HG03460 (cell line): ENCODE data around the gene RNF225.
"Not testable (repeated sequence)": the region's sequence is repeated elsewhere in the genome, so short reads cannot be mapped to it uniquely, and the experiment has no call there.

Experiments used
- ATAC-seq: cut with Tn5 transposase; IDR thresholded peaks from one replicate; pipeline ENCODE4 v1.9.1; 2021; ENCODE audit not compliant: unreplicated experiment

RNF225 gene

GRCh38 chr19:58407658-58408151 lies 12.2 kb downstream of the RNF225 start:
- ATAC-seq: no peak

DNA sequence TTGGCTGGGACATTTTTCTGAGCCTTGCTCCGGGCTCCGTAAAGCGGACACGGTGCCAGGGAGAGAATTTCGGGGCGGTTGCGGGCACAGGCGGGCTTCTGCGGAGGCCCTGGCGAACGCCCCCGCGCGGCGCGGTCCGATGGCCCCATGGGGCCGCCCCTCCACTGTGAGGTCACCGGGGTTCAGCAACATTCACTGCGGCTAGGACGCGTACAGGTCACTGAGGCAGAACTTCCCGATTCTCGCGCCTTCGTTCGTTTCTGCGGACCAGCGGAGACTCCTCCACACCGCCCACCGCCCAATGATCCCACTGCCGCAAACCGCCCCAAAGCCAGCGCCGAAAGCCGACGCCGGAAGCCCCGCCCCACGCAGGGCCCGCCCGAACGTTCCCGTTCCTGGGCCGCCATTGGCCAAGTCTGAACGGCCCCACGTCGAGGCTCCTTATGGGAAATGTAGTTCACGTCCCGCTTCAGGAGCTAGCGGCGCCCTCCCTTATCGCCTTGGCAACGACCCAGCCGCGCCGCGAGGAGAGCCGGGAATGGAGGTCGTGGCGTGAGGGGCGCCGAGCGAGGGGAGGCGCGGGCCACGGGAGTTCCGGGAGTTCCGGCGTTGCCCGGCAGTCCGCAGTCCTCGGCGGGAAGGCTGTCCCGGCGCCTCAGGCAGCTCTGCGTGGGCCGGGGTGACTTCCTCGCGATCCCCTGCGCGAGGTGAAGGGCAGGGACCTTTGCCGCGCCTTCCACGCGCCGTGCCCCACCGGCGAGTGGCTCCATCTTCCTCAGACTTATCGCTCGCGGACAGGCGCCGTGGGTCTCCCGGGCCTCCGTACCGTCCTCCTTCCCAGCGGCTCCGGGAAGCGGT lies 12.9 kb downstream of the RNF225 start, which contains the start of gene ZNF584:
ZNF584 (plus strand) TSS at position 498 of the 858 bp plus-strand sequence. CDS start 499 bp downstream, outside the sequence.
- peak; percentile 91 for ATAC-seq

GRCh38 chr19:58409010-58409790 lies 13.7 kb downstream of the RNF225 start:
- peak; percentile 19 for ATAC-seq

DNA sequence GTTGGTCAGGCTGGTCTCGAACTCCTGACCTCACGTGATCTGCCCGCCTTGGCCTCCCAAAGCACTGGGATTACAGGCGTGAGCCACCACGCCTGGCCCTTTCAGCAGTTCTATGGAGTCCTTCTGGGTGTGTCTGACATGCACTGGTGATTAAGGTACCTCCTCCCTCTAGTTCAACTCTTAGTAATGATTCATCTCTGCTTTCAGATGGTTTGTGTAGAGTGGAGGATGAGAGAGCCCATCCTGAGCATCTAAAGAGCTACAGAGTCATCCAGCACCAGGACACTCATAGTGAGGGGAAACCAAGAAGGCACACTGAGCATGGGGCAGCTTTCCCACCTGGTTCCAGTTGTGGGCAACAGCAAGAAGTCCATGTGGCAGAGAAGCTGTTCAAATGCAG lies 21.1 kb downstream of the RNF225 start:
- ATAC-seq: no peak

GRCh38 chr19:58417071-58417470 lies 21.6 kb downstream of the RNF225 start:
- no peak for ATAC-seq

DNA sequence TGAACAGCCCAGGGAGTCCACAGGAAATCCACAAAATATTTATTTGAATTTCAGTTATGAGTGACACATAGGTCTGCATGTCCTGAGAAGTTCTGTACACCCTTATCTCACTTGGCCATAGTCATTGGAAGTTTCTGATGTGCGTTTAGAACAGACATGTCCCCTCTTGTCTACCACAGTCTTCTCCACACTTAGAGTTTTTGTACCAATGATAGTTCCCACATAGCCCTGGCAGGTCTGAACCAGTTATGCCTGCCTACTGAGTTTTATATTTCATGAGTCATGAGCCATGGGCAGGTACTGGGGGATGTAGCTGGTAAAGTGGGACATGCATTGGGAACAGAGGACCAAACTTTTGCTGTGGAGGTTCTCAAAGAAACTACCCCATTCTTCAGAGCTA lies 33.2 kb downstream of the RNF225 start:
- no peak for ATAC-seq

DNA sequence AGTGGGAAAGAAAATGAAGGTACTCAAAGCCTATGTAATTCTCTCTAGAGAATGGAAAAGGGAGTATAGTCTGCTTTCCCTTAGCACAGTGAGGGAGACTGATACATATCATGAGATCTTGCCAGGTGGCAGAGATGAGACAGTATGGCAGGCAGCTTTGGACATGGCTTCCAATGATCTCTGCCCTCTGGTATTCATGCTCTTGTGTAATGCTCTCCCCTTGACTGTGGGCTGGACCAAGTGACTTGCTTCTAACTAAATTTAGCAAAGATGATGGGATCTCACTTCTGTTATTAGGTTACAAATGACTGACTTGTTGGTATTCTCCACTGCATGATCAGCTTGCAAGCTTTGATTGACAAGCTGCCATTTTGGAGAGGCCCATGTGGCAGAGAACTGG lies 34.3 kb downstream of the RNF225 start:
- no peak for ATAC-seq

GRCh38 chr19:58434217-58434616 lies 38.8 kb downstream of the RNF225 start:
- ATAC-seq: no peak

DNA sequence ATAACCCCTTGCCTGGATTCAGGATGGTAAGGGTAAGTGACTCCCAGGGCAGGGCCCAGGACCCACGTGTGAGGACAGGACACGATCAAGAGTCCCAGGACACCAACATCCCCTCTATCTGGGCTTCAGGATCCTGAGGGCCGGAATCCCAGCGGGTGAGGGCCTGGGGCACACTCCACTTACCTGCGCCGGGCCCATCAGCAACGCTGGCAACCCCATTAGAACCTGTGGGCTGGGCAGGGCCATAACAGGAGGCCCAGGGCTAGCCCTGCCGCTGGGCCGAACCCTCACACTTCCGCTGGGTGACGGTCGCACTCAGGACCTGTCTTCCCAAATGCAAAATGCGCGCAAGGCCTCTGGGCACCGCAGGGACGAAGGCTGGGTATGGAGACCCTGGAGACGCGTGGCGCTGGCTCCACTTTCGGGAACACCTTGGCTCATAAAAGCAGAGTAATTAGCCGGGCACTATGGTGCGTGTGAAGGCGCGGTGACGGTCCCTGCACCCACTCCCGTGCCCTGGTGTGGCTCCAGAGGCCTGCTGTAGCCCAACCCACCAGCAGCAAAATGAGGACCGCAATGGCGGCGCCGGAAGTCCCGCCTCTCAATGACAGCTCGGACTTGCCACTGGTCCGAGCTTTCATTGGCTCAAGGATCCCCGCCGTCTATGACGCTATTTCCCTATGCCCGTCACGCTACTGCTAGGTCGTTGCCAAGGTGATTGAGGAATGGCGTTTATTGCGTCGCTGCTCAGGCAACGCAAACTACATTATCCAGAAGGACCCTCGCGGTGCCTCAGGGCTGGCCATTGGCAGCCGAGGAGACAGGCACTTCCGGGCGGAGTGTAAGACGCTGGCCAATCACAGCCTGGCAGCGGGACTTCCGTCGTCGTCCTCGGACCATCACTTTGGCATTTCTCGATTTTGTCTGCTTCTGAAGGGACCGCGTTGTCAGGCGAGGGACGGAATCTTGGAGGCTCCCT lies 44.4 kb downstream of the RNF225 start, which contains the start of gene ZNF132:
ZNF132 (minus strand) TSS at position 578 of the 979 bp plus-strand sequence; CDS start at position 246, 332 bp downstream.
- peak; percentile 93 for ATAC-seq

GRCh38 chr19:58440556-58440955 lies 45.1 kb downstream of the RNF225 start:
- ATAC-seq: no peak

GRCh38 chr19:58442986-58443385 lies 47.5 kb downstream of the RNF225 start:
- ATAC-seq: not testable (repeated sequence)
